H1 (cell line): ENCODE measurements around the gene IL21R. TPM values are rescaled to one million over a fixed set of nuclear protein-coding genes. Genes with fewer than 3 reads are reported as not detected.

Source experiments
- CTCF ChIA-PET: fragments of 300-600 bp; sonication (Branson Sonifier 250); formaldehyde crosslinking; loops from one replicate; lab custom pipeline; 2021; ENCODE audit not compliant: partially characterized antibody; lab: Charles Lee
- POLR2A ChIA-PET: fragments of 300-600 bp; sonication (Branson Sonifier 250); formaldehyde crosslinking; loops from one replicate; lab custom pipeline; 2021; ENCODE audit warnings: inconsistent platforms; ENCODE audit not compliant: partially characterized antibody; lab: Charles Lee
- DNase-seq, 2 experiments: peaks; one replicate each; pipeline versions ENCODE4 v3.0.0 to v3.0.0-alpha.2; 2010 to 2022; ENCODE audit warnings: low spot score in 2 of 2, low read depth in 1 of 2, mixed read lengths in 1 of 2
- FAIRE-seq: peaks from 2 replicates; lab custom pipeline; 2011; peaks lifted over from hg19 to GRCh38; lab: Jason Lieb, UNC
- H2AFZ ChIP-seq: 2 replicates; pipeline ENCODE4 v1.8.1; 2012; ENCODE audit warnings: low read length, inconsistent platforms
- H2AK5ac ChIP-seq: 2 replicates; pipeline ENCODE4 v1.6.1; 2013; ENCODE audit warnings: low read depth, low read length
- H2BK120ac ChIP-seq: replicated peaks from 2 replicates; pipeline ENCODE3; 2013; ENCODE audit warnings: low read depth, low read length, inconsistent platforms
- H2BK12ac ChIP-seq: 2 replicates; pipeline ENCODE4 v1.6.1; 2013; ENCODE audit warnings: low read depth, low read length
- H2BK15ac ChIP-seq: 2 replicates; pipeline ENCODE4 v1.6.1; 2013; ENCODE audit warnings: low read length
- H2BK20ac ChIP-seq: 2 replicates; pipeline ENCODE4 v1.6.1; 2013; ENCODE audit warnings: low read length
- H2BK5ac ChIP-seq: 2 replicates; pipeline ENCODE4 v1.6.1; 2013; ENCODE audit warnings: low read depth, low read length
- H3K14ac ChIP-seq: 2 replicates; pipeline ENCODE4 v1.6.1; 2013; ENCODE audit warnings: inconsistent platforms; ENCODE audit not compliant: insufficient read length
- H3K18ac ChIP-seq: 2 replicates; pipeline ENCODE4 v1.6.1; 2013; ENCODE audit warnings: low read length; ENCODE audit errors: extremely low read depth
- H3K23ac ChIP-seq: 2 replicates; pipeline ENCODE4 v1.6.1; 2013; ENCODE audit warnings: inconsistent platforms; ENCODE audit not compliant: insufficient read length
- H3K23me2 ChIP-seq: 2 replicates; pipeline ENCODE4 v1.6.1; 2013; ENCODE audit warnings: low read depth, low read length
- H3K27ac ChIP-seq: 2 replicates; pipeline ENCODE4 v1.6.1; 2011; ENCODE audit warnings: low read depth, low read length, inconsistent platforms
- H3K27me3 ChIP-seq, 4 experiments: replicated peaks in 1 of 4; 1 replicate in 1 of 4; 2 replicates in 3 of 4; pipeline versions ENCODE4 v1.6.1 to v1.8.1; 2011 to 2013; ENCODE audit warnings: low read length in 3 of 4, mild to moderate bottlenecking in 3 of 4, inconsistent platforms in 2 of 4, mixed read lengths in 2 of 4, moderate library complexity in 1 of 4; ENCODE audit not compliant: control insufficient read depth in 3 of 4, insufficient read depth in 3 of 4; ENCODE audit errors: extremely low read depth in 1 of 4
- H3K36me3 ChIP-seq, 4 experiments: 2 replicates each; pipeline versions ENCODE4 v1.6.1 to v1.8.1; 2011 to 2013; ENCODE audit warnings: mild to moderate bottlenecking in 4 of 4, low read length in 3 of 4, moderate library complexity in 2 of 4, control low read depth in 1 of 4, inconsistent platforms in 1 of 4; ENCODE audit not compliant: insufficient read depth in 4 of 4, control insufficient read depth in 2 of 4
- H3K4ac ChIP-seq: replicated peaks from 2 replicates; pipeline ENCODE3; 2013; ENCODE audit warnings: low read length, low read depth, mixed read lengths, inconsistent platforms; ENCODE audit not compliant: insufficient read length
- H3K4me1 ChIP-seq, 4 experiments: replicated peaks in 1 of 4; 1 replicate in 1 of 4; 2 replicates in 3 of 4; pipeline versions ENCODE4 v1.6.1 to v1.8.1; 2011 to 2013; ENCODE audit warnings: low read length in 3 of 4, inconsistent platforms in 2 of 4, mixed read lengths in 1 of 4; ENCODE audit not compliant: insufficient read depth in 4 of 4, control insufficient read depth in 3 of 4
- H3K4me2 ChIP-seq, 2 experiments: 2 replicates each; pipeline versions ENCODE4 v1.6.1 to v1.8.1; 2011 to 2013; ENCODE audit warnings: low read depth in 2 of 2, low read length in 2 of 2, control low read depth in 1 of 2, inconsistent platforms in 1 of 2, mild to moderate bottlenecking in 1 of 2; ENCODE audit not compliant: insufficient read depth in 1 of 2
- H3K4me3 ChIP-seq, 4 experiments: fragments of 200-600, 300-600 bp in 1 of 4; sonication (generic), shearing (Covaris generic), sonication (Bioruptor Twin) in 1 of 4; 2 replicates each; pipeline versions ENCODE4 v1.5.1 to v1.8.1; 2011 to 2016; ENCODE audit warnings: low read length in 4 of 4, low read depth in 3 of 4, control low read depth in 2 of 4, inconsistent platforms in 2 of 4, mild to moderate bottlenecking in 2 of 4, mixed read lengths in 1 of 4, moderate library complexity in 1 of 4; ENCODE audit not compliant: insufficient read depth in 2 of 4; ENCODE audit errors: extremely low read depth in 1 of 4
- H3K56ac ChIP-seq: replicated peaks from 2 replicates; pipeline ENCODE3; 2013; ENCODE audit warnings: low read depth, mild to moderate bottlenecking, mixed read lengths, low read length, inconsistent platforms; ENCODE audit not compliant: insufficient read length
- H3K79me1 ChIP-seq: 2 replicates; pipeline ENCODE4 v1.6.1; 2013; ENCODE audit warnings: low read depth, low read length, control low read depth
- H3K79me2 ChIP-seq, 2 experiments: 2 replicates each; pipeline versions ENCODE4 v1.6.1 to v1.8.1; 2012 to 2013; ENCODE audit warnings: low read length in 2 of 2, mild to moderate bottlenecking in 2 of 2, inconsistent platforms in 1 of 2; ENCODE audit not compliant: insufficient read depth in 2 of 2, control insufficient read depth in 1 of 2
- H3K9ac ChIP-seq, 4 experiments: replicated peaks in 1 of 4; 1 replicate in 1 of 4; 2 replicates in 3 of 4; pipeline versions ENCODE4 v1.6.1 to v1.8.1; 2011 to 2013; ENCODE audit warnings: low read depth in 3 of 4, low read length in 3 of 4, control low read depth in 2 of 4, mild to moderate bottlenecking in 2 of 4, moderate library complexity in 2 of 4, inconsistent platforms in 1 of 4; ENCODE audit errors: extremely low read depth in 1 of 4
- H3K9me3 ChIP-seq, 2 experiments: 2 replicates each; pipeline versions ENCODE4 v1.6.1 to v1.8.1; 2012 to 2013; ENCODE audit warnings: mild to moderate bottlenecking in 2 of 2, moderate library complexity in 2 of 2, control low read depth in 1 of 2, inconsistent platforms in 1 of 2, low read depth in 1 of 2, low read length in 1 of 2, mixed read lengths in 1 of 2; ENCODE audit not compliant: insufficient read depth in 2 of 2
- H4K20me1 ChIP-seq, 2 experiments: replicated peaks in 1 of 2; 2 replicates each; pipeline versions ENCODE3 to v1.8.1; 2011 to 2013; ENCODE audit warnings: inconsistent platforms in 2 of 2, low read length in 2 of 2, mild to moderate bottlenecking in 1 of 2; ENCODE audit not compliant: insufficient read depth in 2 of 2, control insufficient read depth in 1 of 2
- H4K5ac ChIP-seq: 2 replicates; pipeline ENCODE4 v1.6.1; 2013; ENCODE audit warnings: low read length, low read depth, mixed read lengths, inconsistent platforms; ENCODE audit not compliant: insufficient read length
- H4K8ac ChIP-seq: 2 replicates; pipeline ENCODE4 v1.8.0; 2013; ENCODE audit warnings: mild to moderate bottlenecking, moderate library complexity, low read length, inconsistent platforms; ENCODE audit not compliant: insufficient read depth; ENCODE audit errors: extremely low read depth
- H4K91ac ChIP-seq: replicated peaks from 2 replicates; pipeline ENCODE3; 2013; ENCODE audit warnings: low read length, mixed read lengths, inconsistent platforms; ENCODE audit not compliant: insufficient read length
- ATF2 ChIP-seq: IDR thresholded peaks from 2 replicates; pipeline ENCODE4 v1.6.1; 2012; ENCODE audit warnings: low read length, inconsistent platforms
- ATF3 ChIP-seq: IDR thresholded peaks from 2 replicates; pipeline ENCODE4 v1.6.1; 2011; ENCODE audit warnings: low read depth, mild to moderate bottlenecking, low read length; ENCODE audit not compliant: insufficient read depth
- BCL11A ChIP-seq, 2 experiments: IDR thresholded peaks; one replicate each; pipeline ENCODE4 v1.6.1; 2011; ENCODE audit warnings: low read depth in 2 of 2, low read length in 2 of 2, mild to moderate bottlenecking in 2 of 2
- CEBPB ChIP-seq: IDR thresholded peaks from 2 replicates; pipeline ENCODE4 v1.6.1; 2012; ENCODE audit warnings: low read depth, low read length
- CTBP2 ChIP-seq: IDR thresholded peaks from 2 replicates; pipeline ENCODE4 v1.7.0; 2011; ENCODE audit warnings: borderline replicate concordance, mild to moderate bottlenecking, moderate library complexity, mixed read lengths, low read length; ENCODE audit not compliant: insufficient read depth, insufficient read length
- EZH2 ChIP-seq: fragments of 200-600 bp; sonication (generic); IDR thresholded peaks from 2 replicates; pipeline ENCODE4 v1.7.1; 2012; ENCODE audit warnings: low read depth, mild to moderate bottlenecking, moderate library complexity, low read length, inconsistent platforms; ENCODE audit not compliant: severe bottlenecking
- KDM5A ChIP-seq: fragments of 200-600 bp; IDR thresholded peaks from 2 replicates; pipeline ENCODE4 v1.7.1; 2012; ENCODE audit warnings: mild to moderate bottlenecking, low read length, inconsistent platforms, mixed read lengths
- NRF1 ChIP-seq: IDR thresholded peaks from 2 replicates; pipeline ENCODE4 v1.6.1; 2011; ENCODE audit warnings: mild to moderate bottlenecking, low read depth, low read length, improper control_type of control experiment
- TAF7 ChIP-seq: optimal IDR thresholded peaks from 2 replicates; pipeline ENCODE3; 2011; ENCODE audit warnings: low read depth, mild to moderate bottlenecking, inconsistent platforms, low read length, moderate library complexity, borderline replicate concordance
- TBP ChIP-seq: IDR thresholded peaks from 2 replicates; pipeline ENCODE4 v1.6.1; 2011; ENCODE audit warnings: low read depth, low read length, improper control_type of control experiment
- TCF12 ChIP-seq: IDR thresholded peaks from 2 replicates; pipeline ENCODE4 v1.6.1; 2011; ENCODE audit warnings: low read depth, mild to moderate bottlenecking, low read length
- WGBS, 2 experiments: shearing (Covaris generic) in 1 of 2; methylation state at CpG; one replicate each; pipeline versions ENCODE4 v1.1.6 to v1.1.7; 2013 to 2015; ENCODE audit warnings: low lambda C conversion rate in 2 of 2, mixed read lengths in 2 of 2, inconsistent platforms in 1 of 2, low coverage in 1 of 2, missing lambda C conversion rate in 1 of 2; ENCODE audit not compliant: insufficient replicate concordance in 2 of 2, insufficient coverage in 1 of 2, insufficient read length in 1 of 2; ENCODE audit errors: extremely low coverage in 1 of 2, missing lambda C conversion rate in 1 of 2; 5-methylcytosine and 5-hydroxymethylcytosine counted together
- polyA plus RNA-seq, 7 experiments: library from polyadenylated mRNA; depleted of rRNA in 3 of 7; stranded (reverse) in 5 of 7; unstranded in 2 of 7; fragments of >200 nt in 5 of 7; fragments of 200-250 nt in 2 of 7; gene quantifications; 1 replicate in 5 of 7; 2 replicates in 1 of 7; 4 replicates in 1 of 7; pipeline versions ENCODE4 v1.2.1 to v1.2.3, GENCODE V29; 2011 to 2013; ENCODE audit warnings: missing spikeins in 2 of 7, mixed read lengths in 2 of 7
- total RNA-seq: library from RNA; stranded (reverse); fragmentation: NEBNext Ultra II Directional; extraction: Animal tissue kit (Norgen Biotek cat#: 25700); gene quantifications from 2 replicates; pipeline ENCODE4 v1.2.1, GENCODE V29; 2021

IL21R gene
- total and polyA plus RNA-seq, 2 of the 8 experiments (the other 6 are each of a cell fraction or from before 2014, with no cell fraction given), result 0.34 to 0.70 TPM

GRCh38 chr16:27424772-27425498 is 23.0 kb downstream of the IL21R start:
- 90% methylated on average over 10 of the region's 10 CpGs; no CpG with 5 or more reads in 1 of the 2 experiments for WGBS, 2 experiments
- H3K56ac ChIP-seq, result no peak overlapping the region
- H2BK20ac ChIP-seq, result no peak overlapping the region
- H3K79me2 ChIP-seq, result no peaks in the 10 kb centered on the region
- no peak overlapping the region for H2AFZ ChIP-seq
- H3K4me1 ChIP-seq, result no peaks in the 10 kb centered on the region
- no peak overlapping the region for H2AK5ac ChIP-seq
- H4K20me1 ChIP-seq, result no peaks in the 10 kb centered on the region
- CTCF ChIA-PET, result no interaction called here
- no peak overlapping the region for H2BK120ac ChIP-seq
- H2BK15ac ChIP-seq, result no peak overlapping the region
- H3K9ac ChIP-seq, result no peak overlapping the region
- no peak overlapping the region for H4K5ac ChIP-seq
- no peak overlapping the region for H3K23ac ChIP-seq
- H4K91ac ChIP-seq, result no peak overlapping the region
- H3K4me2 ChIP-seq, result no peak overlapping the region
- no peak overlapping the region for H3K18ac ChIP-seq
- no peaks in the 10 kb centered on the region for H3K36me3 ChIP-seq
- no peak overlapping the region for H2BK12ac ChIP-seq
- no peak overlapping the region for H3K4ac ChIP-seq
- H3K9me3 ChIP-seq, result peaks cover 2 to 4% of the 10 kb centered on the region in 2 experiments; a peak in 1 of 4 replicates
- H4K8ac ChIP-seq, result no peak overlapping the region
- POLR2A ChIA-PET, result no interaction called here
- no peak overlapping the region for H3K27ac ChIP-seq
- H3K79me1 ChIP-seq, result no peaks in the 10 kb centered on the region
- no peak overlapping the region for H2BK5ac ChIP-seq
- no peaks in the 10 kb centered on the region for H3K27me3 ChIP-seq
- DNase-seq (no peak), FAIRE-seq (no peak)
- H3K23me2 ChIP-seq, result no peaks in the 10 kb centered on the region
- no peak overlapping the region for H3K14ac ChIP-seq
- no peak overlapping the region for H3K4me3 ChIP-seq
- TF ChIP-seq NRF1 (no peak), ATF3 (no peak), TAF7 (no peak), CEBPB (no peak), KDM5A (no peak), CTBP2 (no peak), TBP (no peak), BCL11A (IDR thresholded peaks at IDR 0.05; ENCODE audit: low read depth in 2 of 2, low read length in 2 of 2) (no peak), ATF2 (no peak), EZH2 (no peak), TCF12 (no peak)
